CD4-positive, alpha-beta T cell treated with Interleukin-21 for 1 hour (primary cell): ENCODE measurements around the gene HSPA2.
"Not testable (repeated sequence)": the region's sequence is repeated elsewhere in the genome, so short reads cannot be mapped to it uniquely, and the experiment has no call there.

ENCODE experiments used
- DNase-seq: peaks from one replicate; pipeline ENCODE4 v3.0.0-alpha.2; 2020

Gene HSPA2

DNA sequence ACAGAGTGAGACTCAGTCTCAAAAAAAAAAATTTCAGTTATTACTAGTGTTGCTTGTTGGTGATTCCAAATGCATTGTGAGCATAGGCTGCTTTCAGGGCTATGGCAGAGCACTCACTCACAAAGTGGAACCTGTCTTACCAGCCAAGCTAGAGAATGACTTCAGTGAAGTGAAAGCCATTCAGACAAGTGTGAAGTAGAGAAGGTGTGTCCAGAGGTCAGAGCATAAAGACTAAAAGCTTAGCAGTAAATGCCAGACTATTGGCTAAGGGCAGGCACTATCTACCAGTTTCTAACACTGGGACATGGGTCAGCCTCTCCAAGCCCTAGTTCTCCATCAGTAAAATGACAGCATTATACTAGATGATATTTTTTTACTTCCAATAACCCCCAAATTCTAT is 21.9 kb downstream of the HSPA2 start:
- no peak for DNase-seq

GRCh38 chr14:64563696-64564095 is 23.2 kb downstream of the HSPA2 start:
- DNase-seq = no peak

GRCh38 chr14:64566651-64567122 is 26.1 kb downstream of the HSPA2 start:
- no peak for DNase-seq

- DNase-seq = no peak
Observed at GRCh38 chr14:64569138-64569631, 28.6 kb downstream of the HSPA2 start.

GRCh38 chr14:64569646-64570045 is 29.1 kb downstream of the HSPA2 start:
- DNase-seq = not testable (repeated sequence)

DNA sequence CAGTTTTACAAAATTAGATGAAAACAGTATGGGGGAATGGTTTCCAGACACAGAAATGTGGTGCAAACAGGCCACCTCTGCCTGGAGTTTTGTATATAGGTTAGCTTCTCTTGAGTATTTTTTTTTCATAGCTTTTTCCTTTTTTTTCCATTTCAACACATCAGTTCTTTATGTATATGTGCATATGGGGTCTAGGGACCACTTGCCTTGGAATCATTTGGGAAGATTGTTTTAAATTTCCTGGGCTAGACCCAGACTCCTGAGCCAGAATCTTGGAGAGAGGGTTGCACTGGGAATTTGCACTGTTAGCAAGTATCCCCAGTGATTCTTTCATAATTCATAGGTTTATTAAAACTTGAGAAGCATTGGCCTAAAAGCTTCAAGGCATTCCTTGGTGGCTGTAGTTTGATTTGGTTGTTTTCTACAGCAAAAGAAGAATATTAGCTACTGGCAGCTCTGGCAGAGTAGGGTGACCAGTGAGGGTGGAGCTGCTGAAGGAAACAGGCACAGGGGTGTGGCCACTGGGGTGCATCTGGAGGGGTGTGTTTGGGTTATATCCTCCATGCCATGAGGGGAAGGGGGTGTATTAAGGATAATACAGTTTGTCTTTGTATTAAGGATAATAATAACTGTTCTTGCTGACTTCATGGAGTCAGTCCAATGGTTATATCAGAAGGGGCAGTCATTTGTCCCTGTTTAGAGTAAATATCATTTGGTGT is 32.0 kb downstream of the HSPA2 start:
- DNase-seq = no peak

GRCh38 chr14:64573109-64573508 is 32.6 kb downstream of the HSPA2 start:
- no peak for DNase-seq

DNA sequence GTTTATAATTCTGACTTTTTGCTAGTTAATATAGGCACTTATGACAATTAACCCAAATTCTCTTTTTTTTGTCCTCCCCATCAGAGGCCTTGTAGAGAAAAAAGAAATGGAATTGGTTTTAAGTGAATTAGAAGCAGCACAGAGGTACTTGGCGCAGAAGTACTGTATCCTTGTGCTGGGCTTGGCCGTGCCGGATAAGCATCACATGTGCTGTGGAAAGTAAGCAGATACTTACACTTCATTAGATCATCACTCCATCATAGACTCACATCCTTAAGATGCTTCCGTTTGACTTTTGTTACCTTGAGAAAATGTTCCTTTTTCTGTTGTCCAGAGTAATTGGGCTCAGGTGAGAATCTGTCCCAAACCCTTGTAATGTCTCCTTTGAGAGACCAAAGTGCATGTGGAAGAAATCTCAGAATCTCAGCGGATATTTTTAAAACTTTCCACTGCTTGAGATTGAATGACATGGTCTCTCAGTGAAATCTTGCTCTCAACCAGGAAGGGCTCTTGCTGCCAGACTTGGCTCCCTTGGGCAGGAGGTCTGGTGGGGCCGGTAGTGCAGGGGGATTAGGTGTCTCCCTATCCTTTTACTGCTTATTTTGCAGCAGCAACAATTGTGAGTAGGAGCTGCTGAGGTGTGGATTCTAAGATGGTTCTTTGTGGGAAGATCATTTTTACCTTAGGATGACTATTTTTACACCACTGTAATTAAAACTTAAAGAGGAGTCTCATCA is 34.0 kb downstream of the HSPA2 start:
- DNase-seq = no peak

- DNase-seq = no peak
Observed at GRCh38 chr14:64577211-64577610, 36.7 kb downstream of the HSPA2 start.

DNA sequence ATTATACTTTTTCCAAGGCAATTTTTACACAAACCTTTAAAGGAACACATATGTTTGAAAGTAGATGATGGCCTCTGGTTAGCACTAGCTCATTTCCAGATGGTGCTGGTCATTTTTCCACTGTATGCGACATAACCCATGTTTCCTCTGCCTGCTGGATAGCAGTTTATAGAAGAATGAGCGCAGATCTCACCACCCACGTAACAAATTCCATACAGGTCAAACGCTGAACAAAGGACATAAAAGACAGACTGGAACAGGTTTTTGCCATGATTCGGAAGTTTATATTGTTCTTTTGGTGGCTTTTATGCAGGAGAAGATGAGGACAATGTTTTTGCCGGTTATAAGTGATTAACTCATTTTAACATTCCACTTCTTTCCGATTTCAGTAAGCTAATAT is 39.9 kb downstream of the HSPA2 start:
- no peak for DNase-seq

GRCh38 chr14:64581363-64581762 is 40.8 kb downstream of the HSPA2 start:
- DNase-seq = no peak

- DNase-seq = no peak
Observed at GRCh38 chr14:64581817-64582216, 41.3 kb downstream of the HSPA2 start.

DNA sequence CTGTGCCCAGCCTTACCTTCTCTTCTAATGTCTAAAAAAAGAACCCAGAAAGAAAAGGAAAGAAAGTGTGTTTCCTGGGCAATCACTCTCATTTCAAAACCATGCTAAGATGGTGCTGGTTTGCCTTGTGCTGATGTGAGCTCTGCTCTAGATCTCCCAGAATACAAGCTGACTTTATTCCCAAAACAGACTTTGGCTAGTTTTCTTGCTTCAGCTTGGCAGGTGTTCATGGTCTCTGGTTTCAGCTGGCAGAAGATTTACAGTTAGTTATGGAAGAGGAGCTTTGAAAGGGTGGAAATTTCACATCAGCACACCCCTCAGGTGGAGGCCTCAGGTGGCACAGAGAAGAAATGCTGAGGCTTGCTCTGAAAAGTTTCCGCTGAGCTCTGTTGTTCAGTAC is 43.6 kb downstream of the HSPA2 start:
- no peak for DNase-seq

- DNase-seq = no peak
Observed at GRCh38 chr14:64591809-64592208, 51.3 kb downstream of the HSPA2 start.
